ENCODE results near the gene PRDM11. TPM values are rescaled to one million over a fixed set of nuclear protein-coding genes. Genes with fewer than 3 reads are reported as not detected.

PRDM11 gene
- total and polyA plus RNA-seq, 8 donors: 1.2 to 139 (median 7.9) TPM

DNA sequence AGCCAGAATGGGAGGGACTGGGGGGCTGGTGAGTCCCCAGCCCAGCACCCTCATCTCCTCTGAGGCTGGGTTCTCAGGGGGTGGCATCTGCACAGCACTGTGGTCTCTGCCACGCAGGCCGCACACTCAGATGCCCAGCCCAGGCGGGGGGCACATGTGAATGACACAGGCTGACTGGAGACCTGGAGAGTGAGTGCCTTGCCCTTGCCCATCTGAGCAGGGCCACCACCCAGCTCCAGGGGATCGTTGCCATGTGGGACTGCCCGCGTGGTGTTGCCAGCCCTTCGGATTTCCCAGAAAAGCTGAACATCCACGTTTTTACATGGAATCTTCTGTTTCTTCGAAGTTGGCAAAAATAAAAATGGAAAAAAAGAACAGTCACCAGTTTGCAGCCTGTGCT is 18.9 kb downstream of the PRDM11 start:
- intact Hi-C loops (cut with DNase I; ENCODE audit: low total_unique reads): no loop called here
- no peaks in the 10 kb centered on the region for H3K9me3 ChIP-seq
- WGBS, 5 donors: 89 to 92% (median 91%) methylated on average over 9 of the region's 9 CpGs
- no peak for DNase-seq
- peaks cover 8 to 67% (median 32%) of the 10 kb centered on the region in 4 donors for H3K4me1 ChIP-seq
- no peak overlapping the region for H3K27ac ChIP-seq
- no peaks in the 10 kb centered on the region for H3K27me3 ChIP-seq
- H3K36me3 ChIP-seq: no peaks in the 10 kb centered on the region
- H3K4me3 ChIP-seq: no peak overlapping the region
- TF ChIP-seq EP300 (IDR thresholded peaks at IDR 0.05): no peak
- no peak for TF ChIP-seq POLR2AphosphoS5 (IDR thresholded peaks at IDR 0.05)
- TF ChIP-seq POLR2A (IDR thresholded peaks at IDR 0.05): no peak

- Histone ChIP-seq H3K4me1 (peaks cover 8 to 61% (median 30%) of the 10 kb centered on the region in 4 donors), H3K27me3 (no peaks in the 10 kb centered on the region), H3K9me3 (no peaks in the 10 kb centered on the region), H3K4me3 (no peak overlapping the region), H3K36me3 (no peaks in the 10 kb centered on the region), H3K27ac (no peak overlapping the region)
- DNase-seq: no peak
- WGBS, 5 donors: 86 to 98% (median 95%) methylated on average over 5 of the region's 5 CpGs
- intact Hi-C loops (cut with DNase I; ENCODE audit: low total_unique reads): no loop called here
- TF ChIP-seq CTCF (IDR thresholded peaks at IDR 0.05) (no peak), POLR2AphosphoS5 (IDR thresholded peaks at IDR 0.05) (no peak), EP300 (IDR thresholded peaks at IDR 0.05) (no peak), POLR2A (IDR thresholded peaks at IDR 0.05) (no peak)
These were observed 19.6 kb downstream of the PRDM11 start for GRCh38 chr11:45165806-45166603.

GRCh38 chr11:45166604-45166897 is 20.1 kb downstream of the PRDM11 start:
- H3K27ac ChIP-seq: no peak overlapping the region
- intact Hi-C loops (cut with DNase I; ENCODE audit: low total_unique reads): no loop called here
- H3K27me3 ChIP-seq: no peaks in the 10 kb centered on the region
- TF ChIP-seq POLR2A (IDR thresholded peaks at IDR 0.05) (no peak), EP300 (IDR thresholded peaks at IDR 0.05) (no peak), POLR2AphosphoS5 (IDR thresholded peaks at IDR 0.05) (no peak), CTCF (IDR thresholded peaks at IDR 0.05) (no peak)
- 70 to 83% (median 76%) methylated on average over 4 of the region's 4 CpGs for WGBS, 5 donors
- no peaks in the 10 kb centered on the region for H3K9me3 ChIP-seq
- DNase-seq: no peak
- no peak overlapping the region for H3K4me3 ChIP-seq
- H3K4me1 ChIP-seq: peaks cover 6 to 58% (median 25%) of the 10 kb centered on the region in 4 donors
- H3K36me3 ChIP-seq: no peaks in the 10 kb centered on the region

- 71 to 91% (median 89%) methylated on average over 2 of the region's 2 CpGs for WGBS, 5 donors
- no peak overlapping the region for H3K27ac ChIP-seq
- H3K27me3 ChIP-seq: no peaks in the 10 kb centered on the region
- H3K9me3 ChIP-seq: no peaks in the 10 kb centered on the region
- no peak overlapping the region for H3K4me3 ChIP-seq
- TF ChIP-seq CTCF (IDR thresholded peaks at IDR 0.05) (no peak), POLR2A (IDR thresholded peaks at IDR 0.05) (no peak), EP300 (IDR thresholded peaks at IDR 0.05) (no peak), POLR2AphosphoS5 (IDR thresholded peaks at IDR 0.05) (no peak)
- intact Hi-C loops (cut with DNase I; ENCODE audit: low total_unique reads): no loop called here
- DNase-seq: no peak
- H3K36me3 ChIP-seq: no peaks in the 10 kb centered on the region
- H3K4me1 ChIP-seq: peaks cover 0 to 51% (median 18%) of the 10 kb centered on the region in 4 donors
These were observed 20.8 kb downstream of the PRDM11 start for GRCh38 chr11:45167283-45167682.

All from stomach (tissue), 9 donors.